ENCODE data around the gene ZEB2.

Gene ZEB2

DNA sequence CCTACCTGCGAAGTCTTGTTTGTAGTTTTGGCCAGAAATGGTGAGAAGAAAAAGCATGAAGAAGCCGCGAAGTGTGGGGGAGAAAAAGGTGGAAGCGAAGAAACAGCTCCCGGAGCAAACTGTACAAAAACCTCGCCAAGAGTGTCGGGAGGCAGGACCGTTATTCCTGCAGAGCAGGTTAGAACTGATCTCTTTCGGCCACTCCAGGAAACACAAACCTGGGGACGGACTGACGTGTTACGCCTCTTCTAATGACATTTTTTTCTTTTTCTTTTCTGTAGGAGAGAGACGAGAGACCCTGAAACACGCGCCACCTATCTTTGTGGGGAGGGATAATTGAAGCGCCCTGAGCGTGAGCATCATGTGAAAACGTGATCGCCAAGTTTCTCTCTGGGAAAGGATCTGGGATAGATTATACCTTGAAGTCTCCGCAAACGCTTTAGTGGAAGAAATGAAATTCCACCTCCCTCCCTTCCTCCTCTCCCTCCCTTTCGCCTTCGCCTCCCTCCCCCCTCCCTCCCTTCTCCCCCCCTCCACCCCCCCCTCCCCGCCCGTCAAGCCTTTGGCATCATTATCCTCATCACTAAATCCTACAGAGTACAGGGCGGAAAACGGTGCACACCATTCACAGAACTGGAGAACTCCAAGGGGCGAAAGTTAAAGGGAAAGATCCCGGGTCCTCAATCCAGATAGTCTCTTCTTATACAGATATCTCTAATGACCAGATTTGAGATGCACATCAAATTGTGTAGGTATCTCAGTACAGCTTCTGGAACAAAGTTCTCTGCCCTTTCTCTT lies at the start of gene ZEB2:
Gene ZEB2 (minus strand): TSS at position 186 of the 798 bp plus-strand sequence. CDS start 2,769 bp downstream, outside the sequence.
- DNase-seq, result peak in 35 of 58 donors; percentile 18 to 85 (median 59)

DNA sequence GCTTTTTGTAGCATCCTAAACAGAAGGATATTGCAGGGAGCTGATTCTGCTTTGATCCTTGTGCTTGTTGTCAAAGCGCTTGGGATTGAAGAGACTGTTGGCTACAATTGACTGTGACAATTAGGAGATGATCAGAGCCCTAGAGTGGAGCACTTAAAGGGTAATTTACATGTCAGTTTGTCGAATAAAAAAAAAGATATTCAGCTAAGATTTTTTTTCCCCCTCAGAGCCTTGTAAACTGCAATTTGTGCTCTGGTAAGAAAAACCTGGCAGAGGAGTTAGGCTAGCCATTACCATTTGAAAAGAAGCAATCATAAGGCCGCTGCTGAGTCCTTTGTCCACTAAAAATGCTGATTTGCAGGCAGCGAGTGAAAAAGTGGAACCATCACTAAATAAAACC lies 47.8 kb upstream of the ZEB2 start:
- peak in 1 of 58 donors; percentile 21 for DNase-seq

DNA sequence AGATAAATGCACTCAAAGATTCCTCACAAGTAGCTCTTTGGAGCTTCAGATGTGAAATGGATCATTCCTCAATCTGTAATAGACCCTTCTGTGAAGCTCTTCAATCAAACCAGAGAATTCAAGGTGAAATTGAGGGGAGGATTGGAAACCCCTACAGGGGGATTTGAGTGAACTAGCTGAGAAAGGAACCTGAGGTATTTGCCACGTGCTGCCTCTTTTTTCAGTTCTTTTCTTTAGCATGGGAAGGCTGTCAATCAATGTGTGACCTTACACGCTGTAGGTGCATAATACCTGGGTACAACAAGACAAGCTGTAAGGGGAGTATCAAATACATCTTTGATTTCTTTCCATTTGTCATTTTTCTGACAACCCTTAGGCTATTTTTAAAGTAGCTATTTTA lies 46.5 kb upstream of the ZEB2 start:
- DNase-seq, result no peak

DNA sequence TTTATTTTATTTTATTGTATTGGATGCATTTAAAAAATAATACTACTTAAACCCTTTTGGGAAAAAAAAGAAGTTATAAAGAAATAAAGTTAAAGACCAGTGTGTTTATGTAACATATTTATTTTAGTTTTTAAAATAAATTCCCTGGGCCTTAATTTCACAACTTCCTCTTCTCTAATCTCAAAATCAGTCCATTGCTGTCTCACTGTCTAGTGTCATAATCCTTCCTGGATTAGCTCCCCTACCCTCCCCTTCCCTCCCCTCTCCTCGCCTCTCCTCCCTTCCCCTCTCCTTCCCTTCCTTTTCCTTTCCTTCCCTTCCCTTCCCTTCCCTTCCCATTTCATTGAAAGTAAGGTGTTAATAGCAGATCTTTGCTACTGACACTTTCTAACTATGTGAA lies 40.3 kb upstream of the ZEB2 start:
- DNase-seq, result no peak

DNA sequence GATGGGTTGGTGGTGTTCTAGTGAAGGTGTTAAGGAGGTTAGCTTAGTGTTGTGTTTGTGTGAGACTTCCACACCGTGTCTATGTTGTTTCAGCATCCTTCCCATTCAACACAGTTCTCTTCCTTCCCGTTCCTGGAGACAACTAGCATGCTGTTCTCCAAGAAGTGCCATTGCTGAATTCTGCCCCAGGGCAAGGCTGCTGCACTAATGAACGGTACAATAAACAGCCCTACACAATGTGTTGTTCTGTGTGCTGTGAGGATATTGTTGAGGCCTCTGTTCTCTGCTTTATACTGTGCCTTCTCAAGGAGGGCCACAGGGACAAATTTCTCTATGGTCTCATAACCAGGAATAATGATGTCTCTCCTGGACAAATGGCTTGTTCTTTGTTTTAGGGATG lies 39.8 kb upstream of the ZEB2 start:
- DNase-seq, result no peak

DNA sequence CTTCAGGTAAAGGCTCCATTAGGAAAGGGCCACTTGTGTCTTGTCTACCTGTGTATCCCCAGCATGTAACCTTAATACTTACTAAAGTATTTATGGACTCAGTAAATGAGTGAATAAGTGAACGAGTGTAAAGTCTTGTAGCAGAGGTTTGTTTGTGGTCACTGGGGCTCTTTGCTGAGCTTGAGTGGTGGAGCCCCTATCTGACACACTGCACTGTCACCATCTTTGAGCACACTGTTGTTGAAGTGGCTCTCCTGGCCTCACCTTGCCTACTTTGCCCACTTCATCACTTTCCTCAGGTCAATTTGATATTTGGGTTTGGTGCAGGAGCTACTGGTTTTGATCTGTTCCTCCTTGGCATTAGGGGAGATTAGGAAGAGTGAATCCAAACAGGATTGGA lies 39.3 kb upstream of the ZEB2 start:
- DNase-seq, result no peak

DNA sequence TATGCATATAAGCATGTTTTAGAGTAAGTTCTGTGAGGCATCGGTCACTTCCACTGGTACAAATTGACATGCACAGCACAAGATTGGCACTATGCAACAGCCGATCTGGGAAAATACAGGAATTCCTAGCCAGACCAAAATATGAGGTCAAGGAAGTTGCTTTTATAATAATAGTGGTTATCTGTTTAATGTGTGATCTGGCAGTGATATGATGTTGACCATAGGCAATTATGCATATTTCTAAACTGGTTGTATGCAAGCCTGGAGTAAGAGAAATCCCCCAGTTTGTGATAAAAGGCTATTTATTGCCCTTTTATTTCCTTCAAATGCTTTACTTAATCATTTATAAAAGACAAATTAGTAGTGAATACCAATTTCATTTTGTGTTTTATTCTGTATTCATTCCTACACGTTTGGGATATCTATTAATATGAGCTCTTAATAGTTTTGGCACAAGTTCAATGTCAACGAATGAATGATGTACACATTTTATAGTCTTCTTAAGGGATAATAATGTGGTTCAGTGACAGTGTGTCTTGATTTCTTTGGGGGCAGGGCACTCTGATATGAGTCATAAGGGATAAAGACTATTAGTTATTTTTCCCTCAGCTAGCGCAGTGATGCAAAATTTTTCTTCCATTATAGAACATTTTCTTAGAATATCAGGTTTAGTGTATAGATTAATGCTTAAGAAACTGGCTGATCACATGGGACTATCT lies 34.7 kb upstream of the ZEB2 start:
- no peak for DNase-seq

DNA sequence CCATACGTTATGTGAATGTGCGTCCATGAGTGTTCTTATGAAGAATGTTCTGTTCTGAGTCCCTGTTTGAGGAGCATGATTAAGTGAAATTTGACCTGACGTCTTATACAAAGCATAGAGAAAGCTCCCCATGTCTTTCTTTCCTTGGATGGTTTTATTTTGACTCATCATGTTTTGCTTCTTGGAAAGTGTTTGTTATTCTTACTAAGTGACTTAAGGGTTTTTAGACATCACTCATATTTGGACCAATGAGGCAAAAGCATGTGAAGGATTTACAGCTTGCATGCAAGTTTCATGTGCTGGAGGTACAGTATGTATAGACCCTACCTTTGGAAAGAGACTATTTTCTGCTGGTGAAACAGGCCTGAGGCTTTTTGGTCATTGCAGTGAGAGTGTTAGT lies 33.5 kb upstream of the ZEB2 start:
- DNase-seq, result no peak

DNA sequence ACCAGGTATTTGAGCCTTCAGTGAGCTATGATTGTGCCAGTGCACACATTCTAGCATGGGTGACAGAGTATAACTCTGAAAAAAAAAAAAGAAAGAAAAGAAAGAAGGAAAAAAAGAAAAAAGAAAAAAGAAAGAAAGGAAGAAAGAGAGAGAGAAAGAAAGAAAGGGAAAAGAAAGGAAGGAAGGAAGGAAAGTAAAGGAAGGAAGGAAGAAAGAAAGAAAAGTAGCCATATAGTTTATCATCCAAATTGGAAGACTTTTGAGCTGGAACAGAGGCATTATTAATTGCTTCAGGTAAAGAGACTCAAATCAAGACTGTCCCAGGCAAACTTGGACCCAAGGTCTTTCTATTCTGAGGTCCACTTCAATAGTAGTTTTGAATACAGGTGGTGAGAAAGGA lies 32.9 kb upstream of the ZEB2 start:
- no peak for DNase-seq

DNA sequence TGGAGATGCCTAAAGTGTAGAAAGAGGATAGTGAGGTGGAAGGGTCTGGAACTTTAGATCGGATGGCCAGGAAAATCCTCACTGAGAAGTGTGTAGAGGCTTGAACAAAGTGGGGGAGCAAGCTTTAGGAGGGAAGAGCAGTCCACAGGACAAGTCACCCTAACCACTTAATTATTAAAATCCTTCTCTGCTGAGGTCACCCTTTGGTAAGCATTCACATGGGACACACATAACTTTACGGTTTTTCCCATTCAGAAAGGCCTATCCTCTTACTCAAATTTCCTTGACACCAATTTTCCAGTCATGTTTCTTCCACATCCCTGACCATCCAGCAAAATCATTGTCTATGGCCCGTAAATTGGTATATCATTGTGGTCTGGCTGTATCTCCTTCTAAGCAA lies 31.0 kb upstream of the ZEB2 start:
- no peak for DNase-seq

DNA sequence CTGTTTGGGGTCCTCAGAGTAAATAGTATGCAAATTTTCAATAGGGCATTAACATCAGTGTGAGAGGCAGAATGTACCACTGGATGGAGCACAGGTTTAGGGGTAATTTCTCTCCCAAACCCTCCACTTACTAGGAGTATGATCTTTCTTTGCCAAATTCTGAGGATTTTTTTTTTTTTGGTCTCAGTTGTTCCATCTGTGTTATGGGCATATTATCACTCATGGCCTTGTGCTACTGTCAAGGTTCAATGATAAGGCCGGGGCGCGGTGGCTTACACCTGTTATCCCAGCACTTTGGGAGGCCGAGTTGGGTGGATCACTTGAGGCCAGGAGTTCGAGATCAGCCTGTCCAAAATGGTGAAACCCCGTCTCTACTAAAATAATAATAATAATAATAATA lies 30.2 kb upstream of the ZEB2 start:
- no peak for DNase-seq

DNA sequence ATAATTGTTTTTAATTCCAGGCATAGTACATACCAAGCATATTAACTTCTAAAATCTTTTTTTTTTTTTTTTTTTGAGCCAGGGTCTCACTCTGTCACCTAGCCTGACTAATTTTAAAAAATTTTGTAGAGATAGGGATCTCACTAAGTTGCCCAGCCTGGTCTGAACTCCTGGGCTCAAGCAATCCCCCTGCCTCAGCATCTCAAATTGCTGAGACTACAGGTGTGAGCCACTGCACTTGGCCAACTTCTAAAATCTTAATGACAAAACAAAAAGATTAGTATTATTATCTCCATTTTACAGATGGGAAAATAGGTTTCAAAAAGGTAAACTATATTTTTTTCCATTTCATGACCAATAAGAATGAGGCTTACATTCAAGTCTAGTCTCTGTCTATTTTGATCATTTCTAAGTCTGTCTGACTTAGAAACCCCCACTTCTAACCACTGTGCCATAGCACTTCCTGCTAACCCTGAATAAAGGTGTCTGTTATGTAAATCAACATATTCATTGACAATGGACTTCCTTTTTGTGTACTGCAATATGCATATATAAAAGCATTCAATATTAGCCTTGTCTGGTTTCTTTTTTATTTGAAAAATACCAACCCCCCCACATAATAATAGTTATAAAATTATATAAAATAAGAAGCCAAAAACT lies 28.7 kb upstream of the ZEB2 start:
- no peak for DNase-seq

DNA sequence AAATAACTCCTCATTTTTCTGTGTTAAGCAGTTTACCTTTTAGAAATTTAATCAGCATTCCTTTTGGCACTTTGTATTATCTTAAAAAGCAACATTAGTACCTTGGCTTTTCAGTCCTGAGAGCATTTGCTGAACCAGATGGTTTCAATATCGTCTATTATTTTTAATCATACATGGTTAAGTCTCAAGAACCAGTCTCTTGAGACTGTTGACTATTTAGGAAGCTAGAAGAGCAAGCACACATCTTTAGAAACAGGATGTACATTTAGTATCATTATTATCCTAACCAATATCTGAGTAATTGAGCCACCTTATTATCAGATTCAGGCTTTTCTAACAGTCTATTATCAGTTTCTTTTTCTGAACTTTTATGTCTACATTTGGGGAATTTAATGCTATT lies 28.2 kb upstream of the ZEB2 start:
- no peak for DNase-seq

DNA sequence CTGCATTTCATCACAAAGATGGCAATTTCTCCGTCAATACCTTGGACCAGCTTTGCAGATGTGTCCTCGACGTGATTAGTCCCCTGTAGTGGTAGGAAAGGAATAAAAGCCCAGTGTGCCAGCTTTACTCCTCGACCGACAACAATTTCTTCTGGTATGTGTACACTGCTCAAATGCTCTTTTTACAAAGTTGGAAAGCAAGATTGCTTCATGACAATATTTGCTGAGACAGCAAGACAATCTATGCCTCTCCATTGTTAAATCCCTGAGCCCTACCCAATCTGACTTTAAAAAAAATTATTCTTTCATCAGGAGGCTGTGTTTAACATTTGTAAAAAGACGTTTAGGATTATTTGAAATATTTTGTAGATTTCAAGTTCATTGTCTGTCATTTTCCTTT lies 27.6 kb upstream of the ZEB2 start:
- DNase-seq, result no peak

DNA sequence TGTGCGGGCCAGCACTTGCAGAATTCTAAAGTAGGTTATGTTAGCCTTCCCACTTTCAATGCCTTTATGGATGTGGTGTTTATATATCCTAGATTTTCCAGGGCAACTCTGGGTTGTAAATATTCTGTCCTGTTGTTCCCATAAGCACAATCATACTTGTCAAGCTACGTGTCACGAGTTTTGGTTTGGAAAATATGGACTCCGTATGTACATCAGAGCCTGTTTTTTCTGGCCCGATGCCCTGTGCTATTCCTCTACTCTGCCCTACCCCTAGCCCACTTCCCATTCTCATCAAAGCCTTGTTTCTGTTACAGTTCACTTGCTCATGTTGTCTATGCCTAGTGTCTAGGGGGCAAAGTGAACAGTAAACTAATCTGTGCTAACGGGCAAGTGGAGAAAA lies 27.0 kb upstream of the ZEB2 start:
- DNase-seq, result peak in 1 of 58 donors; percentile 2

DNA sequence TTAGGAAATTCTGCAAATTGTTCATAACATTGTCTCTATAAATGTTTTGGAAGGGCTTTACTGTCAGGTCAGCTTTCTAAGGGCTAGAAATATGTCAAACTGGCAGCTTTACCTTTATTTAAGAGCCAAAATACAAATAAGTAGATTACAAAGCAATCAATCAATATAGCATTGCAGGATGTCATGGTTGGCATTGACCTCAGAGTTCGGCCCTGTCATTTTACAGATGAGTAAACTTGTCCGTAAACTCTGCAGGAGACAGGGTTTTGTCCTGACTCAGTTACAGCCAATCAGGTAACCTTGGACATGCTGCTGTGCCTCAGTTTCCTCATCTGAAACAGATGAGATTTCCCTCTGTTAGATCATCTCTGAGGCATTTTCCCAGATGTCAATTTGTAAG lies 25.9 kb upstream of the ZEB2 start:
- DNase-seq, result no peak

DNA sequence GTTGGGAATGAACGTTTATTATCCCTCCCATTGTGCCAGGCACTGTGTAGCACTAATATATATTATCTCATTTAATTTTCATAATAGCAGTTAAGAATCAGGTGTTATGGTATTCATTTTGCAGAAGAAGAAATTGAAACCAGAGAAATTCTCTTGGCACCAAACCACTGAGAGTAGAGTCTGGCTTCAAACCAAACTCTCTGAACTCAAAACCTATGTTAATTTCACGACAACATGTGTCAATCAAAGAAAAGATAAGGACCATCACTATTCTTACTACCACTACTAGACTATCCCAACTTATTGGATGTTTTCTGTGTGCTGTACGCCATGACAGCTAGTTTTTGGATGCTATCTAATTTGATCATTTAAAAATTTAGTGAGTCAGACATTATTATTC lies 24.1 kb upstream of the ZEB2 start:
- DNase-seq, result no peak

DNA sequence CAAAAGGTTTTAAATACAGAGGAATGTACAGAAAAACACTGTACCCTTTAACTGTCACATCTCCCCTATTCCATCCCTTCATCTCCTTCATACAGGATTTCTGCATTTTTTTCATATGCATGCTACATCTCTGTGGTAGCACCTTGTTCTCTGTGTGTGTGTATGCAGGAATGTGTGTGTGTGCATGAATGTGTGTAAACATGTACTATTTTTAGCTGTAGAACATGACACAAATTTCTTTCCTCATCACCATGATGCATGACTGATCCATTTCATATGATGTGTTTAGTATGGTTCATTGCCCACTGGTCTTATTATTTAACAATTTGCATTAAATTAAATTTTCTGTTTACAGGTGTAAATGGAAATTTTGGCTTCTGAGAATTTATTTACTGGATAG lies 21.5 kb upstream of the ZEB2 start:
- DNase-seq, result no peak

DNA sequence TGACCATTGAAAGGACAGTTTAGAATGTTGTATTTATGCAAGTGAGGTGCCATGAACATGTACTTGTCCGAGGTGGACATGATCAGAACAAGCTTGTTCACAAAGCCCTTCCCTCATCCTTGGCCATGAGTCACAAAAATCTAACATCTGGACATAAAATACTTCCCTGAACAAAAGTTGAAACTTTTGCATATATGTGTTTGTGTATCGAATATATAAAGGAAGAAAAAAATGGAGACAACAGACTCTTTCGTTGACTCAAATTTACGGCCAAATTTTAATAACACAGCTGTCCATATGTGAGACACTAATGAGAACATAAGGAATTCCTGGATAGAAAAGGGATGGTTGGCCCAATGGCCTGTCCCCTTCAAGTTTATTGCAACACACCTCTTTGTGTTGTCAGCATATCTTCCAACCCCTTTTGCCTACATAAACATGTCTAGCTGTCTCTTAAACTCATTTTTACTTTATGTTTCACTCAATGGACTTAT lies 19.4 kb upstream of the ZEB2 start:
- DNase-seq, result no peak

DNA sequence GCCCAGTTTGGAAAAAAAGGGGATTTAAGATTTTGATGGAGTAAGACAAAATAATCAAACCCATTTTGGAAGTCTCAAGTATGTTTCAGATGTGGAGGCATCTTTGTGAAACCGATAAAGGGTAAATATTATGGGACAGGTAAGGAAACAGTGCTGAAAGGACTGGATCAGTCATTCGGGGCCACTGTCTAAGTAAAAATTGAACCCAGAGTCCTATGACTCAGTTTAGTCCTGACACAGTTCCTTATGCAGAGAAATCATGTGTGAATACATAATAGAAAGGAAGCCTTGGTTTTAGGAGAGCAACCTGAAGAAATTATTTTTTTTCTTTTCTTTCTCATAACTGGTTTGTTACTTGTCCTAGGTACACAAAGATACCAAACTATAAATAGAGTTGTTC lies 15.4 kb upstream of the ZEB2 start:
- DNase-seq, result no peak

DNA sequence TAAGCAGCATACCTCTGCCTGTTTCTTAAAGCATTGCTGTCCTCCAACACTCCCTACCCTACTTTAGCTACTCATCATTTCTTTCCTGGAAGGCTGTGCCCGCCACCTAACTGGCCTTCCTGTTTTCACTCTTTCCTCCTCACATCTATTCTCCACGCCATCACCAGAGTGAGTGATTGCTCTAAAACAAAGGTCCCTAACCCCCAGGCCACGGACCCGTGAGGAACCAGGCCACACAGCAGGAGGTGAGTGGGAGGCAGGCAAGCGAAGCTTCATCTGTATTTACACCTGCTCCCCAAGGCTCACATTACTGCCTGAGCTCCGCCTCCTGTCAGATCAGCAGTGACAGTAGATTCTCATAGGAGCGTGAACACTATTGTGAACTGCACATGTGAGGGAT lies 13.3 kb upstream of the ZEB2 start:
- no peak for DNase-seq

DNA sequence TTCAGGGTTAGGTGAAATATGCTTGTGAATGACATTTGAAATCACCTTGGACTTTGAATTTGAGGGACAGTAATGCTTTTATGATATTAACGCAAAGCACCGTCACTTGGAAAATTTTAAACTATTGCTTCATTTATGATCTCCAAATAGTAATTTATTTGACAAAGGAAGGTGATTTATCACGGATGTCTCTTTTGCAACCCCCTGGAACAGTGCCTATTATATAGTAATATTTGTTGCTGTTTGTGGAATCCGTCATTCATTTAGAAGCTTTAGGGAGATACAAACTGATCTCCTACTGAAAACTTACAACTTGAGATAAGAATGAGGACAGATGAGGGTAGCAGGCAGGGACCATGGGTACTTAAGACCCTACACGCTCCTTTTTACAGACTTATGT lies 10.7 kb upstream of the ZEB2 start:
- DNase-seq, result no peak
